ENCODE measurements around the gene ZNF791.

- TF ChIP-seq CTCF (IDR thresholded peaks at IDR 0.05; ENCODE audit: insufficient read depth, low read depth, low read length) (no peak), EZH2 (IDR thresholded peaks at IDR 0.05; ENCODE audit: insufficient read depth, low read length) (no peak)
Measured at GRCh38 chr19:12665671-12666264, 55.0 kb downstream of the ZNF791 start.

All from astrocyte (in vitro differentiated cells and primary cell).